CD4-positive, CD25-positive, alpha-beta regulatory T cell (primary cell): ENCODE data around the gene FOXP1. TPM values are rescaled to one million over a fixed set of nuclear protein-coding genes. Genes with fewer than 3 reads are reported as not detected.

Experiments
- ATAC-seq, 2 donors: fragments of 150-1000 bp; cut with Tn5 transposase; one replicate each; pipeline ENCODE4 v1.10.0; 2021; ENCODE audit warnings: low read depth in 2 of 2, moderate number of reproducible peaks in 2 of 2, moderate library complexity in 1 of 2
- DNase-seq, 3 donors: peaks; one replicate each; pipeline versions ENCODE4 v3.0.0 to v3.0.0-alpha.2; 2012 to 2022; ENCODE audit warnings: mixed read lengths in 1 of 3
- H3K27ac ChIP-seq: one replicate; pipeline ENCODE4 v1.7.0; 2013; ENCODE audit warnings: mild to moderate bottlenecking, low read length; ENCODE audit not compliant: insufficient read depth, poor library complexity, severe bottlenecking
- H3K27me3 ChIP-seq: one replicate; pipeline ENCODE4 v1.7.0; 2013; ENCODE audit warnings: low read length; ENCODE audit not compliant: control insufficient read depth, insufficient read depth
- H3K36me3 ChIP-seq: one replicate; pipeline ENCODE4 v1.7.0; 2013; ENCODE audit warnings: mild to moderate bottlenecking, low read length, moderate library complexity; ENCODE audit not compliant: control insufficient read depth, insufficient read depth
- H3K4me1 ChIP-seq: 2 replicates; pipeline ENCODE4 v1.7.0; 2013; ENCODE audit warnings: mild to moderate bottlenecking, low read length; ENCODE audit not compliant: insufficient read depth, control insufficient read depth, poor library complexity, severe bottlenecking
- H3K4me3 ChIP-seq: one replicate; pipeline ENCODE4 v1.7.0; 2013; ENCODE audit warnings: low read depth, mild to moderate bottlenecking, low read length, moderate library complexity
- H3K9me3 ChIP-seq, 2 experiments: 1 replicate in 1 of 2; 2 replicates in 1 of 2; pipeline ENCODE4 v1.7.0; 2013; ENCODE audit warnings: low read length in 2 of 2, mild to moderate bottlenecking in 1 of 2, moderate library complexity in 1 of 2; ENCODE audit not compliant: control insufficient read depth in 2 of 2
- H3K27ac Mint-ChIP-seq, 3 donors: one replicate each; pipeline ENCODE4 v1.8.0; 2020 to 2022; ENCODE audit warnings: mild to moderate bottlenecking in 3 of 3, mixed read lengths in 3 of 3, moderate library complexity in 2 of 3
- H3K27me3 Mint-ChIP-seq: one replicate; pipeline ENCODE4 v1.8.0; 2022; ENCODE audit warnings: mild to moderate bottlenecking, mixed read lengths
- H3K36me3 Mint-ChIP-seq: one replicate; pipeline ENCODE4 v1.8.0; 2020; ENCODE audit warnings: mixed read lengths
- H3K4me1 Mint-ChIP-seq, 4 donors: one replicate each; pipeline ENCODE4 v1.8.0; 2020 to 2022; ENCODE audit warnings: mixed read lengths in 4 of 4, mild to moderate bottlenecking in 1 of 4
- H3K4me3 Mint-ChIP-seq, 4 donors: one replicate each; pipeline ENCODE4 v1.8.0; 2020 to 2022; ENCODE audit warnings: mild to moderate bottlenecking in 4 of 4, mixed read lengths in 4 of 4, moderate library complexity in 3 of 4
- H3K9me3 Mint-ChIP-seq, 7 donors: one replicate each; pipeline ENCODE4 v1.8.0; 2020 to 2022; ENCODE audit warnings: mixed read lengths in 7 of 7, mild to moderate bottlenecking in 3 of 7, moderate library complexity in 2 of 7
- polyA plus RNA-seq, 4 donors: library from polyadenylated mRNA; unstranded; fragments of 300-500 nt; fragmentation: Illumina TruSeq; gene quantifications; one replicate each; pipeline ENCODE4 v1.2.3, GENCODE V29; 2021
- total RNA-seq: library from RNA; stranded (reverse); gene quantifications from one replicate; pipeline ENCODE4 v1.2.3, GENCODE V29; 2022

Gene FOXP1
- total and polyA plus RNA-seq, 5 donors from 2014 or later: 301 to 599 (median 346) TPM

GRCh38 chr3:71052716-71053115, 530.8 kb downstream of the FOXP1 start:
- H3K36me3 Mint-ChIP-seq: peaks cover 70% of the 10 kb centered on the region
- Histone ChIP-seq H3K4me1 (peaks cover 93% of the 10 kb centered on the region), H3K27ac (peak overlapping the region; percentile 76), H3K36me3 (peaks cover 42% of the 10 kb centered on the region), H3K27me3 (no peaks in the 10 kb centered on the region), H3K4me3 (peak overlapping the region; percentile 8), H3K9me3 (no peaks in the 10 kb centered on the region)
- H3K27ac Mint-ChIP-seq: peak overlapping the region; percentile 84 to 96 (median 93)
- H3K27me3 Mint-ChIP-seq: no peaks in the 10 kb centered on the region
- H3K4me3 Mint-ChIP-seq: peak overlapping the region in 3 of 4 donors; percentile 49 to 78 (median 71)
- DNase-seq: no peak
- ATAC-seq: no peak
- H3K9me3 Mint-ChIP-seq: peaks cover 0 to 1% (median 0%) of the 10 kb centered on the region in 7 donors
- H3K4me1 Mint-ChIP-seq: peaks cover 51 to 100% (median 92%) of the 10 kb centered on the region in 4 donors

GRCh38 chr3:71051893-71052687, 531.4 kb downstream of the FOXP1 start:
- peak overlapping the region in 3 of 4 donors; percentile 10 to 54 (median 26) for H3K4me3 Mint-ChIP-seq
- Histone ChIP-seq H3K27ac (peak overlapping the region; percentile 76), H3K4me3 (peak overlapping the region; percentile 37), H3K4me1 (peaks cover 87% of the 10 kb centered on the region), H3K27me3 (no peaks in the 10 kb centered on the region), H3K36me3 (peaks cover 47% of the 10 kb centered on the region), H3K9me3 (no peaks in the 10 kb centered on the region)
- no peaks in the 10 kb centered on the region for H3K27me3 Mint-ChIP-seq
- peaks cover 0 to 1% (median 0%) of the 10 kb centered on the region in 7 donors for H3K9me3 Mint-ChIP-seq
- peaks cover 77% of the 10 kb centered on the region for H3K36me3 Mint-ChIP-seq
- ATAC-seq (no peak), DNase-seq (no peak)
- H3K27ac Mint-ChIP-seq: peak overlapping the region; percentile 84 to 96 (median 93)
- H3K4me1 Mint-ChIP-seq: peaks cover 51 to 100% (median 92%) of the 10 kb centered on the region in 4 donors

- no peak for ATAC-seq
- no peaks in the 10 kb centered on the region for H3K9me3 ChIP-seq
- H3K4me3 Mint-ChIP-seq: peak overlapping the region; percentile 39 to 83 (median 73)
- peaks cover 78% of the 10 kb centered on the region for H3K4me1 ChIP-seq
- no peaks in the 10 kb centered on the region for H3K27me3 Mint-ChIP-seq
- peak overlapping the region; percentile 93 to 97 (median 96) for H3K27ac Mint-ChIP-seq
- H3K9me3 Mint-ChIP-seq: peaks cover 0 to 1% (median 0%) of the 10 kb centered on the region in 7 donors
- peaks cover 56% of the 10 kb centered on the region for H3K36me3 ChIP-seq
- no peaks in the 10 kb centered on the region for H3K27me3 ChIP-seq
- peaks cover 46 to 100% (median 92%) of the 10 kb centered on the region in 4 donors for H3K4me1 Mint-ChIP-seq
- no peak for DNase-seq
- peak overlapping the region; percentile 76 for H3K27ac ChIP-seq
- H3K36me3 Mint-ChIP-seq: peaks cover 84% of the 10 kb centered on the region
- H3K4me3 ChIP-seq: peak overlapping the region; percentile 37
Measured at GRCh38 chr3:71051259-71051595, 532.3 kb downstream of the FOXP1 start.

- Histone ChIP-seq H3K36me3 (peaks cover 61% of the 10 kb centered on the region), H3K27me3 (no peaks in the 10 kb centered on the region), H3K4me1 (peaks cover 78% of the 10 kb centered on the region), H3K27ac (peak overlapping the region; percentile 76), H3K9me3 (no peaks in the 10 kb centered on the region), H3K4me3 (peak overlapping the region; percentile 37)
- Mint-ChIP-seq H3K27me3 (no peaks in the 10 kb centered on the region), H3K4me1 (peaks cover 46 to 100% (median 93%) of the 10 kb centered on the region in 4 donors), H3K4me3 (peak overlapping the region; percentile 59 to 83 (median 73)), H3K9me3 (peaks cover 0 to 1% (median 0%) of the 10 kb centered on the region in 7 donors), H3K27ac (peak overlapping the region; percentile 93 to 97 (median 96)), H3K36me3 (peaks cover 85% of the 10 kb centered on the region)
- peak; percentile 31 to 87 (median 78) for DNase-seq
- peak; percentile 88 to 92 for ATAC-seq
Measured at GRCh38 chr3:71050538-71051258, 532.8 kb downstream of the FOXP1 start.

- ATAC-seq (no peak), DNase-seq (no peak)
- Histone ChIP-seq H3K27me3 (no peaks in the 10 kb centered on the region), H3K4me3 (peak overlapping the region; percentile 37), H3K36me3 (peaks cover 66% of the 10 kb centered on the region), H3K27ac (peak overlapping the region; percentile 76), H3K4me1 (peaks cover 78% of the 10 kb centered on the region), H3K9me3 (no peaks in the 10 kb centered on the region)
- H3K4me3 Mint-ChIP-seq: peak overlapping the region; percentile 59 to 83 (median 73)
- no peaks in the 10 kb centered on the region for H3K27me3 Mint-ChIP-seq
- H3K9me3 Mint-ChIP-seq: peaks cover 0 to 1% (median 0%) of the 10 kb centered on the region in 7 donors
- peaks cover 85% of the 10 kb centered on the region for H3K36me3 Mint-ChIP-seq
- H3K27ac Mint-ChIP-seq: peak overlapping the region; percentile 93 to 97 (median 96)
- H3K4me1 Mint-ChIP-seq: peaks cover 47 to 100% (median 94%) of the 10 kb centered on the region in 4 donors
Measured at GRCh38 chr3:71050166-71050537, 533.4 kb downstream of the FOXP1 start.

- peak overlapping the region; percentile 24 to 83 (median 60) for H3K4me3 Mint-ChIP-seq
- H3K4me1 Mint-ChIP-seq: peaks cover 42 to 100% (median 92%) of the 10 kb centered on the region in 4 donors
- no peaks in the 10 kb centered on the region for H3K9me3 ChIP-seq
- peak overlapping the region; percentile 93 to 97 (median 96) for H3K27ac Mint-ChIP-seq
- peaks cover 71% of the 10 kb centered on the region for H3K4me1 ChIP-seq
- no peak for ATAC-seq
- H3K36me3 ChIP-seq: peaks cover 78% of the 10 kb centered on the region
- H3K4me3 ChIP-seq: peak overlapping the region; percentile 19
- H3K36me3 Mint-ChIP-seq: peaks cover 85% of the 10 kb centered on the region
- H3K27ac ChIP-seq: peak overlapping the region; percentile 76
- no peaks in the 10 kb centered on the region for H3K27me3 Mint-ChIP-seq
- peaks cover 0 to 1% (median 0%) of the 10 kb centered on the region in 7 donors for H3K9me3 Mint-ChIP-seq
- H3K27me3 ChIP-seq: no peaks in the 10 kb centered on the region
- no peak for DNase-seq
Measured at GRCh38 chr3:71048948-71049347, 534.6 kb downstream of the FOXP1 start.

GRCh38 chr3:71047616-71048531, 535.7 kb downstream of the FOXP1 start:
- peak overlapping the region; percentile 76 for H3K27ac ChIP-seq
- Mint-ChIP-seq H3K36me3 (peaks cover 78% of the 10 kb centered on the region), H3K27me3 (no peaks in the 10 kb centered on the region), H3K27ac (peak overlapping the region; percentile 70 to 96 (median 88)), H3K9me3 (peaks cover 0 to 1% (median 0%) of the 10 kb centered on the region in 7 donors), H3K4me3 (peak overlapping the region in 3 of 4 donors; percentile 65 to 83 (median 74)), H3K4me1 (peaks cover 45 to 99% (median 86%) of the 10 kb centered on the region in 4 donors)
- no peaks in the 10 kb centered on the region for H3K9me3 ChIP-seq
- peaks cover 81% of the 10 kb centered on the region for H3K36me3 ChIP-seq
- no peak for ATAC-seq
- no peak for DNase-seq
- H3K4me1 ChIP-seq: peaks cover 60% of the 10 kb centered on the region
- peak overlapping the region; percentile 37 for H3K4me3 ChIP-seq
- H3K27me3 ChIP-seq: no peaks in the 10 kb centered on the region
